HL-60 (cell line): ENCODE measurements around the gene SUMF1.

Source experiments
- DNase-seq, 2 experiments: peaks; one replicate each; pipeline ENCODE4 v3.0.0-alpha.2; 2010 to 2020; ENCODE audit warnings: low read depth in 1 of 2, low spot score in 1 of 2
- H3K27ac ChIP-seq: fragments of 250-450 bp; sonication (Bioruptor Pico); replicated peaks from 2 replicates; pipeline ENCODE4 v1.5.1; 2020; ENCODE audit warnings: mild to moderate bottlenecking, moderate library complexity
- H3K27me3 ChIP-seq: fragments of 250-450 bp; sonication (Bioruptor Pico); 2 replicates; pipeline ENCODE4 v1.5.1; 2021; ENCODE audit warnings: mild to moderate bottlenecking, moderate library complexity; ENCODE audit not compliant: insufficient read depth, poor library complexity, severe bottlenecking
- H3K4me3 ChIP-seq: replicated peaks from 2 replicates; pipeline ENCODE4 v1.5.1; 2011; ENCODE audit warnings: mild to moderate bottlenecking, control low read depth, low read length; ENCODE audit not compliant: insufficient read depth
- GABPA ChIP-seq: IDR thresholded peaks from 2 replicates; pipeline ENCODE4 v1.6.1; 2012; ENCODE audit warnings: low read depth
- POLR2AphosphoS5 ChIP-seq: IDR thresholded peaks from 2 replicates; pipeline ENCODE4 v1.6.1; 2012; ENCODE audit warnings: low read depth
- REST ChIP-seq: IDR thresholded peaks from 2 replicates; pipeline ENCODE4 v1.6.1; 2012; ENCODE audit warnings: low read depth; ENCODE audit not compliant: insufficient replicate concordance
- SPI1 ChIP-seq: IDR thresholded peaks from 2 replicates; pipeline ENCODE4 v1.6.1; 2012; ENCODE audit warnings: low read depth, mild to moderate bottlenecking, borderline replicate concordance
- TF ChIP-seq, protein P1 (sequence below): IDR thresholded peaks from one replicate; pipeline ENCODE4 v1.5.1; 2011; ENCODE audit warnings: low read length, control low read depth, inconsistent platforms; ENCODE audit not compliant: insufficient read depth

Gene SUMF1

GRCh38 chr3:4497843-4498324 lies 30.8 kb upstream of the SUMF1 start:
- TF ChIP-seq, protein P1, sequence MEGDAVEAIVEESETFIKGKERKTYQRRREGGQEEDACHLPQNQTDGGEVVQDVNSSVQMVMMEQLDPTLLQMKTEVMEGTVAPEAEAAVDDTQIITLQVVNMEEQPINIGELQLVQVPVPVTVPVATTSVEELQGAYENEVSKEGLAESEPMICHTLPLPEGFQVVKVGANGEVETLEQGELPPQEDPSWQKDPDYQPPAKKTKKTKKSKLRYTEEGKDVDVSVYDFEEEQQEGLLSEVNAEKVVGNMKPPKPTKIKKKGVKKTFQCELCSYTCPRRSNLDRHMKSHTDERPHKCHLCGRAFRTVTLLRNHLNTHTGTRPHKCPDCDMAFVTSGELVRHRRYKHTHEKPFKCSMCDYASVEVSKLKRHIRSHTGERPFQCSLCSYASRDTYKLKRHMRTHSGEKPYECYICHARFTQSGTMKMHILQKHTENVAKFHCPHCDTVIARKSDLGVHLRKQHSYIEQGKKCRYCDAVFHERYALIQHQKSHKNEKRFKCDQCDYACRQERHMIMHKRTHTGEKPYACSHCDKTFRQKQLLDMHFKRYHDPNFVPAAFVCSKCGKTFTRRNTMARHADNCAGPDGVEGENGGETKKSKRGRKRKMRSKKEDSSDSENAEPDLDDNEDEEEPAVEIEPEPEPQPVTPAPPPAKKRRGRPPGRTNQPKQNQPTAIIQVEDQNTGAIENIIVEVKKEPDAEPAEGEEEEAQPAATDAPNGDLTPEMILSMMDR: no peak
- TF ChIP-seq GABPA (no peak), REST (no peak), SPI1 (no peak), POLR2AphosphoS5 (no peak)
- no peaks in the 10 kb centered on the region for H3K27me3 ChIP-seq
- no peak overlapping the region for H3K27ac ChIP-seq
- H3K4me3 ChIP-seq: no peak overlapping the region
- DNase-seq: no peak

- TF ChIP-seq POLR2AphosphoS5 (no peak), REST (no peak), SPI1 (no peak), GABPA (no peak)
- TF ChIP-seq, protein P1: no peak
- Histone ChIP-seq H3K4me3 (no peak overlapping the region), H3K27ac (no peak overlapping the region), H3K27me3 (no peaks in the 10 kb centered on the region)
- DNase-seq: no peak
Measured at GRCh38 chr3:4497005-4497692, 30.1 kb upstream of the SUMF1 start.

DNA sequence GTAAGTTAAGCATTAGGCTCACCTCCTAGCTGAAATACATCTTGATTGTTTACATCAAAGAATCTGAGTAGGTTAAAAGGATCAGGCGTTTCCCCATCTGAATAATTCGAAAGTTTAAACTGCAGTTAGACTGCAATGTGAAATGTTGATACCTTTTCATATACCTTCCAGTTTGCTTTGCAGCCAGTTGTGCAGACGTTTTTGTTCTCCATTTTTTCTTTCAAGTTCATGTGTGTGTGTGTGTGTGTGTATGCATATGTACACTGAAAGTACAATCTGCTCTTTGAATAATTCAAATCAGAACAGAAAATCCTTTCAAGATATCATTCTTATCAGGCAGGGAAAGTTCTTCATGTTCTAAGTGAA lies 29.0 kb upstream of the SUMF1 start:
- no peak for TF ChIP-seq GABPA
- TF ChIP-seq, protein P1: no peak
- no peak for TF ChIP-seq REST
- no peak for TF ChIP-seq POLR2AphosphoS5
- TF ChIP-seq SPI1: no peak
- no peaks in the 10 kb centered on the region for H3K27me3 ChIP-seq
- no peak overlapping the region for H3K27ac ChIP-seq
- no peak overlapping the region for H3K4me3 ChIP-seq
- no peak for DNase-seq
